Stimulated activated CD4-positive, alpha-beta T cell treated with anti-CD3 and anti-CD28 coated beads, Interleukin-1b, Interleukin-23, amount 100 ng/mL, for 24 hours (primary cell): ENCODE measurements around the gene EEFSEC.

Source experiments
- DNase-seq, 4 experiments: peaks; one replicate each; pipeline ENCODE4 v3.0.0-alpha.2; 2020; ENCODE audit warnings: low read depth in 4 of 4, low spot score in 1 of 4

The EEFSEC gene

GRCh38 chr3:128422762-128423524, 269.7 kb downstream of the EEFSEC start:
- DNase-seq, result no peak

GRCh38 chr3:128423525-128424147, 270.4 kb downstream of the EEFSEC start:
- no peak for DNase-seq

- no peak for DNase-seq
Observed at GRCh38 chr3:128424508-128425069, 271.3 kb downstream of the EEFSEC start.

GRCh38 chr3:128425142-128425845, 272.0 kb downstream of the EEFSEC start:
- DNase-seq, result no peak

DNA sequence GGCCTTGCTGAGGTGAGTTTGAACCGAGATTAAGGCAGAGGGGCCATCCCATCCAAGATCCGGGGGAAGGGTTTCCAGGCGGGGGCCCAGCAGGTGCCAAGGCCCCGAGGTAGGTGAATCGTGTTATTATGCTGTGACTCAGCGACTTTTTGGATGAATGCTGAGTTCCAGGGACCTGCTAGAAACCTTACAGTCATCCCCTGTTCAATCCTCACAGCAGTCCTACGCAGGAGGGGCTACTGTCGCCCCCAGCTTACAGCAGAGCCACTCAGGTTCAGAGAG, 272.5 kb downstream of the EEFSEC start:
- DNase-seq, result no peak

DNA sequence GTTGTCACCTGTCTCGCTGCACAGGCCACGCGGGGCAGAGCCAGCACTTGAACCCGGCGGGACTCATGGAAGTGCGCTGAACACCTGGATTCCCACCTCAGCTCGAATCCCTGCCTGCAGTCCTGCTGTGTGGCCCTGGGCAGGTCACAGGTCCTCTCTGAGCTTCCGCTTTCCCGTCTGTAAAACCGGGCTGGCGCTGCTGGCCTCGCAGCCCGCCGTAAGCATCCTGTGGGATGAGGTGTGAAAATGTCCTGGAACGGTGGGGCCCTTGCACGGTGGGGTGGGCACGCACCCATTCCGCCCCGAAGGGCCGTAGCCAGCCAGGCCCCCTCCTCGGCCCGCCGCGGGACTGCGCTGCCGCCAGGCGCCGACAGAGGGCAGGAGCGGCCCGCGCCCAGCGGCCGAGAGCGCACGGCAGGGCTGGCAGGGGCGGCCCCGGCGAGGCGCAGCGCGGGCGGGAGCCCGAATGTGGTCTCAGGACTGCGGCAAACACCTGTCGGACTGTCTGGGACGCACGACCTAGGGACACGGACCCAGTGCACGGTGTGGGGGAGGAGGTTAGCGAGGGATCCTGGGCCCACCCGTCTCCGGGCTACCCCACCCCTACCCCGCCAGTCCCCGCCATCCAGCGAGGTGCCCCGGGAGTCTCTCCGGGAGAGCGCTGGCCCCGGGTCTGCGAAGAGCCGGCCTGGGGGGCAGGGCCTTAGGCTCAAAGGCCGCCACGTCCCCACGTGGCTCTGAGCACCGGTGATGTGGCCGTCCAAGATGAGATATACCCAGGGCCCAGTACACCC, 273.0 kb downstream of the EEFSEC start:
- DNase-seq, result peak; percentile 3 to 44 (median 27)

GRCh38 chr3:128427175-128427857, 274.0 kb downstream of the EEFSEC start:
- no peak for DNase-seq

- no peak for DNase-seq
Observed at GRCh38 chr3:128427872-128428822, 274.9 kb downstream of the EEFSEC start.

- no peak for DNase-seq
Observed at GRCh38 chr3:128429275-128429674, 276.0 kb downstream of the EEFSEC start.

DNA sequence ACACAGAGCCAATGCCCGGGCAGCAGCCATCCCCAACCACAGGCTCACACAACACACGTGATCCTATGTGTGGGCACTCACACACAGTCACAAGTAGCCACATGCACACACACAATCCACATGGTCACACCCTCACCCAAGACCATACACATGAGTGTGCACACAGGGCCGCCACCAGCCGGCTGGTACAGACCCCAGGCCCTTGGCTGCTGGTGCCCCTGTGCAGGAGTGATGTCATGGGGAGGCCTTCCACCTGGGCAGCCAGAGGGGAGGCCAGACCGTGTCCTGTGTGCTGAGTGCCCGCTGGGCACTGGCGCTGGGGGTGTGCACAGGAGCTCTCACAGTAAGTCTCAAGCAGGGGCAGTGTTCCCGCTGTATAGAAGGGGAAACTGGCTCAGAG, 276.5 kb downstream of the EEFSEC start:
- no peak for DNase-seq

GRCh38 chr3:128430301-128430700, 277.0 kb downstream of the EEFSEC start:
- no peak for DNase-seq

DNA sequence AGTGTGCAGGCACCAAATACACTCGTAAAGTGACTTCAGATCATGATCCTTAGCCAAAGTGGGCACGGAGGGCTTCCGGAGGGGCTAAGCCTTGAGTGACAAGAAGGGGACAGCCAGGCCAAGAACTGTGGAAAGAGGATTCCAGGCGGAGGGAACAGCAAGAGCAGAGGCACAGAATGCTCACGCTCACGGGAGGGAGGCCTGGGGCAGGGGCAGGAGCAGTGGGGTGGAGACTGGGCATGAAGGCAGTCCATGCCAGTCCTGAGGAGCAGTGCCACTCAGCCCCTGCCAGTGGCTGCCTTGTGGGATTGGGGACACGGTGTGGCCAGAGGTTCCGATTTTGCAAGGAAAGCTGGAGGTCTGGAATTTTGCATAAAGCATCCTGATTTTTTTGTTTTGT, 277.4 kb downstream of the EEFSEC start:
- DNase-seq, result no peak

GRCh38 chr3:128431803-128432300, 278.6 kb downstream of the EEFSEC start:
- DNase-seq, result no peak

GRCh38 chr3:128432301-128432970, 279.2 kb downstream of the EEFSEC start:
- no peak for DNase-seq

- DNase-seq, result no peak
Observed at GRCh38 chr3:128432971-128433836, 279.9 kb downstream of the EEFSEC start.

DNA sequence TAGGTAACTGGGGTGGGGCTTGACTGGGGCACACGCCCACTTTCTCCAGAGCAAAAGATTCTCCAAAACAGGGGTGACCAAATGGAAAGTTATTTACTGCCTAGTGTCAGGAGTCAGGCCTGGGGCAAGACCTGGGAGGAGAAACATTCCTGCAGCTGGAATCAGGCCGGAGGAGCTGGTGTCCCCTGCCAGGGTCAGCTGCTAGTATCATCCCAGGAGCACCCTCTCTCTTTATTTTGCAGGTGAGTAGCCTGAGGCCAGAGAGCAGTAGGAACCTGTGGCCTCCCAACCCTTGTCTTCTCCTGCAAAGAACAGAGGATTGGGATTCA, 280.5 kb downstream of the EEFSEC start:
- DNase-seq, result no peak

DNA sequence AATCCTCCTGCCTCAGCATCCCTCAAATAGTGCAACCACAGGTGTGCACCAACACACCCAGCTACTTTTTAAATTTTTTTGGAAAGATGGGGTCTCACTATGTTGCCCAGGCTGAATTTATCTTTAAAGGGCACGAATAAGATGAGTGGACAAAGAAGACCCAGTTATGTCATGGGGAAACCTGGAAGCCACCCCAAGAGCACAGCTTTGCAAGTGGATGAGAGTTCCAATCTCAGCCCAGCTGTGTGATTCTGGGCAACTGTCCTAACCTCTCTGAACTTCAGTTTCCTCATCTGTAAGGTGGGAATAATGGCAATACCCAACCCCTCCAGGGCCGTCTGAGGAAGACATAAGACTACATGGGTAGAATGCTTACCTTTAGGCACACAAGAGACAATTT, 281.2 kb downstream of the EEFSEC start:
- no peak for DNase-seq

DNA sequence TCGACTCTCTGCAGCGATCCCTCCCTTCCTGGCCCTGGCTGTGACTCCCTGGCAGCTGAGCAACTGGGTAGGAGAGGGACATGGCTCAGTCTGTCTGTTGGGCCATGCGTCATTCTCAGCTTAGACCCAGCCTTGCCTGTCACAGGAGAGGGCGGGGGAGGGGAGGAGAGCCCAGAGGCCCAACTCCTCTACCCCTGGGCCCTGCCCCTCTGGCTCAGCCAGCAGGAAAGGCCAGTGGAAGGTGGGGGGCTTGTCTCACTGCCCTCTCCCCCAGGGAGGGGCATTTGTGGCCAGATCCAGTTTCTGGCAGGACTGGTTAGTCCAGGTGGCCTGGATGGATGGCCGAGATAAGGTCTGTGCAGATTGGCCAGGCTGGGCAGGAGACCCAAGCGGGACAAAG, 281.8 kb downstream of the EEFSEC start:
- no peak for DNase-seq
